Femur (tissue), 1 donor: ENCODE measurements around the gene PLEKHM2.
A peak's percentile ranks its signal among the peaks of the same experiment; 100 is the strongest.
"Not testable (repeated sequence)": the region's sequence is repeated elsewhere in the genome, so short reads cannot be mapped to it uniquely, and the experiment has no call there.

Experiments
- DNase-seq: peaks from one replicate; pipeline ENCODE4 v3.0.0-alpha.2; 2017

PLEKHM2 gene

DNA sequence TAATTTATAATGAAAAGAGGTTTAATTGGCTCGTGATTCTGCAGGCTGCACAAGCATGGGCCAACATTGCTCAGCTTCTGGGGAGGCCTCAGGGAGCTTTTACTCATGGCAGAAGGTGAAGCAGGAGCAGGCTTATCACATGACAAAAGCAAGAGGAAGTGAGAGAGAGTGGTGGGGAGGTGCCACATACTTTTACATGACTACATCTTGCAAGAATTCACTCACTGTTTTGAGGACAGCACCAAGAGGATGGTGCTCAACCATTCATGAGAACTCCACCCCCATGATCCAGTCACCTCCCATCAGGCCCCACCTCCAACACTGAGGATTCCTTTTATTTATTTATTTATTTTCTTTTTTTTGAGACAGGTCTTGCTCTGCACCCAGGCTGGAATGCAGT, 5.5 kb upstream of the PLEKHM2 start:
- no peak for DNase-seq

DNA sequence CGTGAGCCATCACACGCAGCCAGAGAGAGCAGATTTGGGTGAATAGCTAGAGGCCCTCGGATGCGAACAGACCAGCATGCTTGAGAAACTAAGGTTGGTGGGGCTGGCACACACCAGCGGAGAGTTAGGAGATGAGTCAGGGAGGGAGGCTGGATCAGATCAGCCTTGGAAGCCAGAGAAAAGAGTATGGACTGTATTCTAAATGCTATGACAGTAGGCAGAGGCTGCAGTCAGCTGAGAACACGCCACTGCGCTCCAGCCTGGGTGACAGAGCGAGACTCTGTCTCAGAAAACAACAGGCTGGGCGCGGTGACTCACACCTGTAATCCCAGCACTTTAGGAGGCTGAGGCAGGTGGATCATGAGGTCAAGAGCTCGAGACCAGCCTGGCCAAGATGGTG, 4.0 kb upstream of the PLEKHM2 start:
- no peak for DNase-seq

- DNase-seq = no peak
These were observed 3.4 kb upstream of the PLEKHM2 start for GRCh38 chr1:15680561-15681348.

GRCh38 chr1:15681349-15682292, 2.5 kb upstream of the PLEKHM2 start:
- no peak for DNase-seq

GRCh38 chr1:15682936-15683341, 1.2 kb upstream of the PLEKHM2 start:
- no peak for DNase-seq

DNA sequence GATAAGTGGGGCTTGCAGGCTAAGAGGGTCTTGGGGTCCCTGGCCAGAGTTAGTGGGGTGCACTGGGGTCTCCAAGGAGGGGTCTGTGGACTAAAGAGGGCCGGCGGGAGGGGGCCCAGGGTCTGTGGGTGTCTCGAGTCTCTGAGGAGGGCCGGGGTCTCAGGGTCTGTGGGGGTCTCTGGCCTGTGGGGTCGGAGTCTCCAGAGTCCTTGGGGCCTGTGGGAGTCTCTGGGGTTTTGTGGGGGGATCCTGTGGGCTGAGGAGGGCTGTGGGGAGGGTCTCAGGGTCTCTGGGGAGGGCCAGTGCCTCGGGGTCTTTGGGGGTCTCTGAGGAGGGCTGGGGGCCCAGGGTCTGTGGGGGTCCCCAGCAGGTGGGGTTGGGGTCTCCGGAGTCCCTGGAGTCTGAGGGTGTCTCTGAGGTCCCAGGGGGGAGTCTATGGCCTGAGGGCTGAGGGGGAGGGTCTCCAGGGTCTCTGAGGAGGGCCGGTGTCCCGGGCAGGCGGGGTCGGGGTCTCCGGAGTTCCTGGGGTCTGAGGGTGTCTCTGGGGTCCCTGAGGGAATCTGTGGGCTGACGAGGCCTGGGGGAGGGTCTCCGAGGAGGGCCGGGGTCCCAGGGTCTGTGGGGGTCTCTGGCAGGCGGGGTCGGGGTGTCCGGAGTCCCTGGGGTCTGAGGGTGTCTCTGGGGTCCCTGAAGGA, 628 bp upstream of the PLEKHM2 start:
- DNase-seq = no peak

DNA sequence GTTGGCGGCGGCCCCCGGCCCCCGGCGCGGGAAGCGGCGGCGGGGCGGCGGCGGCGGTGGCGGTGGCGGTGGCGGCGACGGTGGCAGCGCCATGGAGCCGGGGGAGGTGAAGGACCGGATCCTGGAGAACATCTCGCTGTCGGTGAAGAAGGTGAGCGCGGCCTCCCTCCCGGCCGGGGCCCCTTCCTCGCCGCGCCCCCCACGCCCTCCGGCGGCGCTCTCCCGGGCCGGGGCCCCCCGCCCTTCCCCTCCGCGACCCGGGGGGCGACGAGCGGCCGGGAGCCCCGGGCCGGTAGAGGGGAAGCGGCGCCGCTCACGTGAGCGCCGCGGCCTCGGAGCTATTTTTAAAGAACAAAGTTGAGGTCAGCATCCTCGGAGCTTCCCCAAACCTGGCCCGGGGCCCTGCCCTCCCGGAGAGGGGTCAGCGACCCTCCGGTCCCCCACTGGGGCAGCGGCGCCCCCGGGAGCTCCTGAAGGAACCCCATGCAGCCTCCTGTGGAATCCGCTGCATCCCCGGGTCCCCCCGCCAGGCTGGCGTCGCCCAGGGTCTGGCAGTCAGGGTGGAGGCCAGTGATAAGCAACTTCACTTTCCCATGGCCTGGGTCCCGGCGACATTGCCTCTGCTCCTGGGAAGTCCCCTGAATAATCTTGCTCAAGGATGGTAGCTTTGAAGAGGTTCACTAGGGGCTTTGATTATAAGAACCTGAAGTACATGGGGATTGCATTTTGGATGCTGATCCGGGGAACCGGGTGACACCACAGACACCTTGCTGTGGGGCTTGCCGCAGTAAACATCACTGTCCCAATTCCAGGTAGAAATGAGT, 560 bp downstream of the PLEKHM2 start:
- DNase-seq = peak; percentile 59

- no peak for DNase-seq
These were observed 1.7 kb downstream of the PLEKHM2 start for GRCh38 chr1:15685820-15686219.

DNA sequence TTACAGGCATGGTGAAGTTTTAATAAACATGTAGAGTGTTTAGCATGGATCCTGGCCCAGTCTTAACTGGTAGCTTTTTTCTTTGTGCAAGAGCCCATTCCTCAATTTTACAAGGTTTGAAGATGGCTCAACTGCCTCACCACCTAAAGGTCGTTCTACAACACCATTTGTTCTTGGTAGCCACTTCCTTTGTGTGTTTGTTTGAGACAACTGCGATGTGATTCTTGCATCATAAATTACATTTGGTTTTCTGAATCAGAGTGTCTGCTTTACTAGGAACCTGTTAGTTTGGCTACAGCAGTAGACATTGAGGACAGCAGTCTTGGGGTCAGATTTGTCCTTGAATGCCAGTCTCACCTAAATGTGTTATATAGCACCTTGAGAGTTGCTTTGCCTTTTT, 3.3 kb downstream of the PLEKHM2 start:
- no peak for DNase-seq

DNA sequence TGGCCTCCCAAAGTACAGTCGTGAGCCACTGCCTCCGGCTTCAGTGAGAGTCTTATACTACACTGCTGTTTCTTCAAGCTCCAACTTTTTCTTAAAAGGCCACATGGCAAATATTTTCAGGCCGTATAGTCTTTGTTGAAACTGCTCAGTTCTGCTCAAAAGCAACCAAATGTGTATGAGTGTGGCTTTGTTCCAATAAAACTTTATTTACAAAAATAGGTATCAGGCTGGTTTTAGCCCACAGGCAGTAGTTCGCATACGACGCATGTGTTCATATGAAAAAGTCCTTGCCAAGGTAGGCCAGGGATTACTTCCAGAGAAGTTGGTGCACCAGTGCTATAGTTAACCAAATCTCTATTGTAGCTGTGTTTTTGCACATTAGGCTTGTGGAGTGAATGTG, 6.2 kb downstream of the PLEKHM2 start:
- DNase-seq = no peak

DNA sequence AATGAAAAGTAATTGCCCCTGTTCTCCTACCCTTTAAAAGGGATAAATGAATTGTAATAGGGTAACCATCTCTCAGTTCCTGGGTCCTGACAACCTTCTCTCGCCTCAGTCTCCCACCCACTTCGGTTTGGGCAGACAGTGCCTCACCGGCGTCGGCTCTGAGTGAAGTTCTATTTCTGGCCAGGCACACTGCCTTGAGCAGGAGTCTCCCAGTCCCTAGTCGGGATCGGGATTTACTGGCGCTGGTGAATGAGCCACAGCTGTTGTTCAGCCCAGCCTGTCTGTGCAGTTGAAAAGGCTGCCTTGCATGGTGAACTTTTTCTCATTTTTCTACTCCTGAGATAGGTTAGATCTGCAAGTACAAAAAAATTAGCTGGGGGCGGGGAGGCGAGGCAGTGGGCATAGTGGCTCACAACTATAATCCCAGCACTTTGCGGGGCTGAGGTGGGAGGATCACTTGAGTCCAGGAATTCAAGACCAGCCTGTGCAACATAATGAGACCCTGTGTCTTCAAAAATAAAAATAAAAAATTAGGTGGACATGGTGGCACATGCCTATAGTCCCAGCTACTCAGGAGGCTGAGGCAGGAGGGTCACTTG, 7.4 kb downstream of the PLEKHM2 start:
- DNase-seq = peak; percentile 70

- DNase-seq = no peak
These were observed 8.1 kb downstream of the PLEKHM2 start for GRCh38 chr1:15692121-15692682.

- no peak for DNase-seq
These were observed 9.3 kb downstream of the PLEKHM2 start for GRCh38 chr1:15693371-15693770.

GRCh38 chr1:15696956-15697521, 12.9 kb downstream of the PLEKHM2 start:
- DNase-seq = peak; percentile 32

GRCh38 chr1:15698201-15698600, 14.1 kb downstream of the PLEKHM2 start:
- DNase-seq = no peak

DNA sequence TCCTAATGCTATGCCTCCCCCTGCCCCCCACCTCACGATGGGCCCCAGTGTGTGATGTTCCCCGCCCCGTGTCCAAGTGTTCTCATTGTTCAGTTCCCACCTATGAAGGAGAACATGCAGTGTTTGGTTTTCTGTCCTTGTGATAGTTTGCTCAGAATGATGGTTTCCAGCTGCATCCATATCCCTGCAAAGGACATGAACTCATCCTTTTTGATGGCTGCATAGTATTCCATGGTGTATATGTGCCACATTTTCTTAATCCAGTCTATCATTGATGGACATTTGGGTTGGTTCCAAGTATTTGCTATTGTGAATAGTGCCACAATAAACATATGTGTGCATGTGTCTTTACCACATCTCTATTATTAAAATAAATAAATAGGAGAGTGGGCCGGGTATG, 15.2 kb downstream of the PLEKHM2 start:
- not testable (repeated sequence) for DNase-seq

- no peak for DNase-seq
These were observed 16.4 kb downstream of the PLEKHM2 start for GRCh38 chr1:15700508-15700907.

DNA sequence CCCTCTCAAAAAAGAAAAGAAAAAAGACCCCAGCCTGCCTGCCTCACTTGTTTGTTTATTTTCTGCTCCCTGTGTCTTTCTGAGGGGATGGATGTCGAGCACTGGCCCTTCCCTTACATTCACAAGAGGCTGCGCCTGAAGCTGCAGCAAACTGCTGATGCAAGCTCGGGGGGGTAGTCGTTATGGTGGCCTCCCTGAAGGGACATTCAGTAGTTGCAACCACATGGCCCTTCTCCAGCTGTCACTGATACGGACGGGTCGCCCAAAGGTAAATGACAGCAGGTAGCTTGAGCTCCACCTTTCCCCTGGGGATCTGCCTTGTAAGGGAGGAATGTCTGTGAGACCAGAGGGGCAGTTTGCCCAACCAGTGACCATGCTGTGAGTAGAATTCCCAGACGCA, 17.7 kb downstream of the PLEKHM2 start:
- DNase-seq = no peak

DNA sequence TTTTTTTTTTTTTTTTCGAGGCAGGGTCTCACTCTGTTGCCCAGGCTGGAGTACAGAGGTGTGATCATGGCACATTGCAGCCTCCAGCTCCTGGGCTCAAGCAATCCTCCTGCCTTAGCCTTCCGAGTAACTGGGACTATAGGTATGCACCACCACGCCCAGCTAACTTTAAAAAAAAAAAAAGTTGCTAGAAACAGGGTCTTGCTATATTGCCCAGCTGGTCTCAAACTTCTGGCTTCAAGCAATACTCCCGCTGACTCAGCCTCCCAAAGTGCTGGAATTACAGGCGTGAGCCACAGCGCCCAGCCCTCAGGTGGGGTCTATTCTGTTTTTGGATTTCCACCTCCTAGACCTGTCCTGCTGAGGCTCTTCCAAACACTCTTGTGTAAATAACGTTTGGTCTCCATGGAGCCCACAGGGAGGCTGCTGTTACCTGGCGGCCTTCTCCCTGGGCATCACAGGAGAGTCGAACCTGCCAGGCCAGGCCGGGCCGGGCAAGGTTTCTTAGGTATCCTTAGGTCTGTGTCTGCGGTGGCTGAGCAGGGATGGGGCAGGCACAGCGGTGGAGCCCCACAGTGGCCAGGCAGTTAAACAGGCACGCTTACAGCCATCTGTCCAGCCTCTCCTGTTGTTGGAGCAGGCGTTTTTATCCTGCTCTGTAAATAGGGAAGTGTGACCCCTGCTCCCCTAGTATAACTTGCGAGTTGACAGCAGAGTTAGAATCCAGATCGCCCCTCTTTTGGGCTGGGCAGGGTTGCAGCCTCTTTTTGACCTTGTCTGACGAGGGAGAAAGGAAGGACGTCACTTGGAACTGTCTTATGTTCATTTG, 18.8 kb downstream of the PLEKHM2 start:
- DNase-seq = no peak

GRCh38 chr1:15703562-15703961, 19.4 kb downstream of the PLEKHM2 start:
- peak; percentile 83 for DNase-seq
